Measurements from ENCODE around the gene ADH5.

DNA sequence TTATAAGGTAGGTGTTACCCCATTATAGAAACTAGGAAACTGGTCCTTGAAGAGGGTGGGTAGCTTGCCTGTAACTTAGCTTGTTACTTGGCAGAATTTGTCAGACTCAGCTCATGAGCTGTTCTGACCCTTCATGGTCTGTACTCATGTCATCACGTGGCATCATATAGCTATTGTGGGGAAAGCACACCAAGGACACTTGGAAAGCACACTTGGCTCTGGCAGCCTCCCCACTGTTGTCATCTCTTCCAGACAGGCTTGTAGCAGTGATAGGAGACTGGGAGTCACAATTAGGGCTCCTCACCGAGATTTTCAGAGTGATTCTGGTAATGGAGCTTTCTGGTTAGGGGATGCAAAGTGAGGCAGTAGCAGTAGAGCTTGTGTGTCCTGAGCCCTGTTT is 30.4 kb downstream of the ADH5 start:
- TF ChIP-seq, protein P1, sequence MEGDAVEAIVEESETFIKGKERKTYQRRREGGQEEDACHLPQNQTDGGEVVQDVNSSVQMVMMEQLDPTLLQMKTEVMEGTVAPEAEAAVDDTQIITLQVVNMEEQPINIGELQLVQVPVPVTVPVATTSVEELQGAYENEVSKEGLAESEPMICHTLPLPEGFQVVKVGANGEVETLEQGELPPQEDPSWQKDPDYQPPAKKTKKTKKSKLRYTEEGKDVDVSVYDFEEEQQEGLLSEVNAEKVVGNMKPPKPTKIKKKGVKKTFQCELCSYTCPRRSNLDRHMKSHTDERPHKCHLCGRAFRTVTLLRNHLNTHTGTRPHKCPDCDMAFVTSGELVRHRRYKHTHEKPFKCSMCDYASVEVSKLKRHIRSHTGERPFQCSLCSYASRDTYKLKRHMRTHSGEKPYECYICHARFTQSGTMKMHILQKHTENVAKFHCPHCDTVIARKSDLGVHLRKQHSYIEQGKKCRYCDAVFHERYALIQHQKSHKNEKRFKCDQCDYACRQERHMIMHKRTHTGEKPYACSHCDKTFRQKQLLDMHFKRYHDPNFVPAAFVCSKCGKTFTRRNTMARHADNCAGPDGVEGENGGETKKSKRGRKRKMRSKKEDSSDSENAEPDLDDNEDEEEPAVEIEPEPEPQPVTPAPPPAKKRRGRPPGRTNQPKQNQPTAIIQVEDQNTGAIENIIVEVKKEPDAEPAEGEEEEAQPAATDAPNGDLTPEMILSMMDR (IDR thresholded peaks at IDR 0.05) = no peak
- TF ChIP-seq EZH2 (IDR thresholded peaks at IDR 0.05; ENCODE audit: borderline replicate concordance, insufficient read depth, low read depth, low read length, poor library complexity, severe bottlenecking) = no peak
